ENCODE data around the gene UNC13C.
"Not testable (repeated sequence)": the region's sequence is repeated elsewhere in the genome, so short reads cannot be mapped to it uniquely, and the experiment has no call there.

DNA sequence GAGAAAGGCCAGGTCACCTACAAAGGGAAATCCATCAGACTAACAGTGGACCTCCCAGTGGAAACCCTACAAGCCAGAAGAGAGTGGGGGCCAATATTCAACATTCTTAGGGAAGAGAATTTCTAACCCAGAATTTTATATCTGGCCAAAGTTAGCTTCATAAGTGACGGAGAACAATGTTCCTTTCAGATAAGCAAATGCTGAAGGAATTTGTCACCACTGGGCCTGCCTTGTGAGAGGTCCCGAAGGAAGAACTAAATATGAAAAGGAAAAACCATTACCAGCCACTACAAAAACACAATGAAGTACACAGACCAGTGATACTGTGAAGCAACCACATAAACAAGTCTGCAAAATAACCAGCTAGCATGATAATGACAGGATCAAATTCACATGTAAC lies 40.6 kb upstream of the UNC13C start:
- TF ChIP-seq, protein P1, sequence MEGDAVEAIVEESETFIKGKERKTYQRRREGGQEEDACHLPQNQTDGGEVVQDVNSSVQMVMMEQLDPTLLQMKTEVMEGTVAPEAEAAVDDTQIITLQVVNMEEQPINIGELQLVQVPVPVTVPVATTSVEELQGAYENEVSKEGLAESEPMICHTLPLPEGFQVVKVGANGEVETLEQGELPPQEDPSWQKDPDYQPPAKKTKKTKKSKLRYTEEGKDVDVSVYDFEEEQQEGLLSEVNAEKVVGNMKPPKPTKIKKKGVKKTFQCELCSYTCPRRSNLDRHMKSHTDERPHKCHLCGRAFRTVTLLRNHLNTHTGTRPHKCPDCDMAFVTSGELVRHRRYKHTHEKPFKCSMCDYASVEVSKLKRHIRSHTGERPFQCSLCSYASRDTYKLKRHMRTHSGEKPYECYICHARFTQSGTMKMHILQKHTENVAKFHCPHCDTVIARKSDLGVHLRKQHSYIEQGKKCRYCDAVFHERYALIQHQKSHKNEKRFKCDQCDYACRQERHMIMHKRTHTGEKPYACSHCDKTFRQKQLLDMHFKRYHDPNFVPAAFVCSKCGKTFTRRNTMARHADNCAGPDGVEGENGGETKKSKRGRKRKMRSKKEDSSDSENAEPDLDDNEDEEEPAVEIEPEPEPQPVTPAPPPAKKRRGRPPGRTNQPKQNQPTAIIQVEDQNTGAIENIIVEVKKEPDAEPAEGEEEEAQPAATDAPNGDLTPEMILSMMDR (conservative IDR thresholded peaks at IDR 0.05; ENCODE audit: low read length), result not testable (repeated sequence)
- TF ChIP-seq EZH2phosphoT487 (IDR thresholded peaks at IDR 0.05; ENCODE audit: borderline replicate concordance, low read depth, low read length), result not testable (repeated sequence)

Measured in OCI-LY7 (cell line).